ENCODE measurements around the gene ATP2A1. TPM values are rescaled to one million over a fixed set of nuclear protein-coding genes. Genes with fewer than 3 reads are reported as not detected.
A peak's percentile ranks its signal among the peaks of the same experiment; 100 is the strongest.
"Not testable (repeated sequence)": the region's sequence is repeated elsewhere in the genome, so short reads cannot be mapped to it uniquely, and the experiment has no call there.

Gene ATP2A1
- total RNA-seq, 1 experiment from 2014 or later, result not detected

DNA sequence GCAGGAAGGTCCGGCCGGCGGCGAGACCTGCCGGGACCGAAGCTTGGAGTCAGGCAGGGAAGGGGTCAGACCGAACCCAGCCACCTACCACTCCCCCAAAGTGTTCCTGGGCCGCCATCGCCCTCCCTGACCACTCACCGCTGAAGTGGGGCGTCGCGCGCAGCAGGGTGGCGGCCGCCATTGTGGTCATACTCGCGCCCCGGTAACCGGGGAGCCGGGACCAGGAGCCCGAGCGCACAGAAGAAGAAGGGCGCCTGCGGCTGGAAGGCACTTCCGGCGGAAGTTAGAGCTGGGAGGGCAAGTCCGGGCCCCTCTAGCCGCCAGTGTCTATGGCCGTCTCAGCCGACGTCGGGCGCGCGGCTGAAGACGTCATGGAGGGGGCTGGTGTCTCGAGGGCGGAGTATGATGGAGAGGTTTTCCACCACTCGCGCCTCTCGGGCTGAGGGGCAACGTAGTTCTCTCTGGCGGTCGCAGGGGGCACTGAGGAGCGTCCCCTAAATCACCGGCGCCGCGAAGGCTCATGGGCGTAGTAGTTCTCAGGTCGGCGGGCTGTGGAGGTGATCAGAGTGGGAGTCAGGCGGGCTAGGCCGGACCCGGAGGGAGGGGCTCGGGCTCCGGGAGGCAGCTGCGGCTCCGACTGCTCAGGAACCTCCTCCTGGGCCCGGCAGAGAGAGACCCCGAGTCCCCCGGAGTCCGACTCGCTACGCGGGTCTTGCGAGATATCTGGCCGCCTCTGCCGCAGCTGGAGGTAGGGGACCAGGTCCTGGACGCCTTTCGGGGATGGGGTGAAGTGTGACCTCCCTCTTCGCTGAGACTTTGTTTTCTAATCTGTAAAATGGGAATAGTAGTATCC lies 32.0 kb upstream of the ATP2A1 start, which contains the start of gene TUFM:
TUFM (minus strand) TSS at position 269 of the 853 bp plus-strand sequence; CDS start at position 190, 79 bp downstream.
- peak; percentile 97 for DNase-seq (ENCODE audit: low read depth, low spot score)
- in situ Hi-C loops (cut with HindIII; ENCODE audit: low pct_unique_long_range_greater_than_20kb, low sequenced_read_pairs), result no loop called here

DNA sequence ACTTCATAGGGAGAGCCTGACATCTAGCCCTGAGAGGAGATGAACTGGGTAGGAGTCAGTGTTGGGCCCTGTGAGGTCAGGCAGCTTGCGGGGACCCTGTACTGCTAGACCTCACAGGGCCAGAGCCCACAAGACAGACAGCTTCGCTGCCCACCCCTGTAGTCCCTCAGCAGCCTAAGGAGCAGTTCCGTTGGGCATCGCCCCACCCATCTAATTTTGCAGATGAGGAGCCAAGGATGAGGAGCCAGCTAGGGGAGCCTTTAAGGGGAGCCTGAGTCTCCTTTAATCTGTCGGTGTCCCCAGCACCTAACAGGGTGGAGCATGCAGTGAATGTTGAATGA lies 31.4 kb upstream of the ATP2A1 start:
- in situ Hi-C loops (cut with HindIII; ENCODE audit: low pct_unique_long_range_greater_than_20kb, low sequenced_read_pairs), result no loop called here
- no peak for DNase-seq (ENCODE audit: low read depth, low spot score)

DNA sequence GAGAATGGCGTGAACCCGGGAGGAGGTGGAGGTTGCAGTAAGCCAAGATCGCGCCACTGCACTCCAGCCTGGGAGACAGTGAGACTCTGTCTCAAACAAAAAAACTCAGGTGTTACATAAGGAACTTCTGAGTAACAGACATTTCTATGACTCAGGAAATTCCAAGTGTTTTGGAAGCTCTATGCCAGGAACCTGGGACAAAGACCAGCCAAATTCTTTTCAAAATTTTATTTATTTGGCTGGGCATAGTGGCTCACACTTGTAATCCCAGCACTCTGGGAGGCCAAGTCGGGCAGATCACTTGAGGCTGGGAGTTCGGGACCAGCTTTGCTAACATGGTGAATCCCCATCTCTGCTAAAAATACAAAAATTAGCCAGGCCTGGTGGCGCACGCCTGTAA lies 19.9 kb upstream of the ATP2A1 start:
- no peak for DNase-seq (ENCODE audit: low read depth, low spot score)
- in situ Hi-C loops (cut with HindIII; ENCODE audit: low pct_unique_long_range_greater_than_20kb, low sequenced_read_pairs), result no loop called here

DNA sequence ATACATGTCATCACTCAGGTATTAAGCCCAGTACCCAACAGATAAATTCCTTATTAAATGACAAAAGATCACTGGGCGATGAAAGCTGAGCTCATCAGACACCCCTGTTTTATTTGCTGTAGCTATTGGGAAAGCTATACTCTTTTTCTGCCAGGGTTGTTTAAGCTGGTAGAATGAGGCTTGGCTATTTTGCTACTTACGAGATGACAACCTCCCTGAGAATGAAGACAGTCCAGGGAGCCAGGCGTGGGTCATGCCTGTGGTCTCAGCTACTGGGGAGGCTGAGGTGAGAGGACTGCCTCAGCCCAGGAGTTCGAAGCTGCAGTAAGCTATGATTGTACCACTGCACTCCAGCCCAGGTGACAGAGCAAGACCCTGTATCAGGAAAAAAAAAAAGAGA lies 19.0 kb upstream of the ATP2A1 start:
- no peak for DNase-seq (ENCODE audit: low read depth, low spot score)
- in situ Hi-C loops (cut with HindIII; ENCODE audit: low pct_unique_long_range_greater_than_20kb, low sequenced_read_pairs), result no loop called here

DNA sequence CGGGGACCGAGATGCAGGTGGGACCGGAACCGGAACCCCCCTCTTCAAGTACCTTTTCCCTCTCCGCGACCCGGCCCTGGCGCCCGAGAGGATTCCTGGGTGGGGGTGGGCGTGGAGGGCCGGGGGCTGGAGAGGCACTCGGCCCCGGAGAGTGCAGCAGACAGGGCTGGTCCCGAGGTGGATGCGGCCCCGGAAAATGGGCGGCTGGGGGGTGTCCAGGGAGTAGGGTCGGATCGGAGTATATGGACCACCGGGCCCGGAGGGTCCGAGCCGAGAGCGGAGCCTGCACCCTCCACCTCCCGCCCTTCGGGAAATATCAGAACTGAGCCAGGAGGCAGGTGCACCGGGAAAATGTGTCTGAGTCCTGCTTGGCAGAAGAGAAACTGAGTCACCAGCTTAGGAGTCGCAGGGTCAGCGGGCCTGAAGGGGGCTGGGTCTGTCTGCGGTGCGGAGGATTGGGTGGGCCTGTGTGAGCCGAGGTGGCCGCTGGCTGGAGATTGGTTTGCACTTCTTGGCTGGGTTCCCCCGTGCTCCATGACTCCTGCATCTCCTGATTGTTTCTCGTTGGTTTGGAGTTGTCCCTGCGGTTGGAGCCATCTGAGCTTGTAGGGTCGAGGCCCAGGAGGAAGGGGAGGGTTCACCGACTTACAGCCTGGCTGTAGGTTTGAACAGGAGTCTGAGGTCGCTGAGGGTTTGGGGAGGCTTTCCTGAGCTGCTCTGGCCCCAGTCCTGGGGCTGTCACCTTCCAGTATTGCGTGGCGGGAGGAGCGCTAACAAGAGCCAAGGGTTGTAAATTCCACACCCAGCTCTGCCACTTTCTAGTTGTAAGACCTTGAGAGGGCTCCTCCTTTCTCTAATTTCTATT lies 14.1 kb upstream of the ATP2A1 start:
- in situ Hi-C loops (cut with HindIII; ENCODE audit: low pct_unique_long_range_greater_than_20kb, low sequenced_read_pairs), result no loop called here
- no peak for DNase-seq (ENCODE audit: low read depth, low spot score)

DNA sequence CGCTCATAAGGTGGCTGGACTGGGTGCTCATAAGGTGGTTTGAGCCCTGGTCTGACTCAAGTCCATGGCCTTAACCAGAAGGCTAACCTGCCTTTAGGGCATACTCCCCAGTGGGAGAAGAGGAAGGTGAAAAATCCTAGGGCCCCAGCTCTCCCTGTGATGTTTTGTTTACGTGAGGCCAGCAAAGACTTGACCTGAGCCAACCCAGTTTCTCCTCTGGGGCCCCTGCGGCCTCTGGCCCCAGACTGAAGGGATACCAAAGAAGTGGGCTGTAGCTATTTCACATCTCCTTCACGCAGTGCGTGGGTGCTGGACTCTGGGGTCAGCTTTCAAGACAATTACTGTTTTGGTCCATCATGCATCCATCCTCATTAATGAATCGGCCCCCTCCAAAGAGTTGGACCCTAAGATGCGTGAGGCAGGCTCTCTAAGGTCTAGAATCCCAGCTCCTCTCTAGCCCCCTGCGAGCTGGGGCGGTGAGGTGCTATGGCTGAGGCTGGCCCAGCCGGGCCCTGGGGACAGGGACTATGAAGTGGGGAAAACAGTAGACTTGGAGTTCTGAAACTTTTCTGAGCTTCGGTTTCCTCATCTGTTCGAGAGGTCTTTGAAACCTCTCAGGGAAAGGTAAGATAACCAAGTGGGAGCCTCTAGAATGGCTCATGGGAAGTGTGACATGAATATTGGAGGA lies 13.1 kb upstream of the ATP2A1 start:
- DNase-seq (ENCODE audit: low read depth, low spot score), result no peak
- in situ Hi-C loops (cut with HindIII; ENCODE audit: low pct_unique_long_range_greater_than_20kb, low sequenced_read_pairs), result no loop called here

DNA sequence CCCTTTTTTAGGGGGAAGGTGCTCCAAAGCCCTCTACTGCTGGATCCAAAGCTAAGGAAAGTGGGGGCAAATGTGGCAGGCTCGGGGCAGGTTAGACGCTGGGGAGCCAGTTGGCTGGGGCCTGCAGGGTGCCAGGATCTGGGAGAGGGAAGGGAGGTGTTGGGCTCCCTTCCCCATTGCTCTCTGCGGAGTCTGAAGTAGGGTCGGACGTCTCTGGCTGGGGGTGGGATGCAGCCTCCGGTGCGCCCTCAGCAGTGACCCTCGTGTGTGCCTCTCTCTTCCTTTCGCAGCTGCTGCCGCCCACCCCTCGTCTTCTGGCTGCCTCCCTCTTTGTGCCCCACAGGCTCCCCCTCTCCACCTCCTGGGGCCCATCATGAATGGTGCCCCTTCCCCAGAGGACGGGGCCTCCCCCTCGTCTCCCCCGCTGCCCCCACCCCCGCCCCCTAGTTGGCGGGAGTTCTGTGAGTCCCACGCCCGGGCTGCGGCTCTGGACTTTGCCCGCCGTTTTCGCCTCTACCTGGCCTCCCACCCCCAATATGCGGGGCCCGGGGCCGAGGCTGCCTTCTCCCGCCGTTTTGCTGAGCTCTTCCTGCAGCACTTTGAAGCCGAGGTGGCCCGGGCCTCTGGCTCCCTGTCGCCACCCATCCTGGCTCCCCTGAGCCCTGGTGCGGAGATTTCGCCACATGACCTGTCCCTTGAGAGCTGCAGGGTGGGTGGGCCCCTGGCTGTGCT lies 12.4 kb upstream of the ATP2A1 start:
- in situ Hi-C loops (cut with HindIII; ENCODE audit: low pct_unique_long_range_greater_than_20kb, low sequenced_read_pairs), result no loop called here
- no peak for DNase-seq (ENCODE audit: low read depth, low spot score)

DNA sequence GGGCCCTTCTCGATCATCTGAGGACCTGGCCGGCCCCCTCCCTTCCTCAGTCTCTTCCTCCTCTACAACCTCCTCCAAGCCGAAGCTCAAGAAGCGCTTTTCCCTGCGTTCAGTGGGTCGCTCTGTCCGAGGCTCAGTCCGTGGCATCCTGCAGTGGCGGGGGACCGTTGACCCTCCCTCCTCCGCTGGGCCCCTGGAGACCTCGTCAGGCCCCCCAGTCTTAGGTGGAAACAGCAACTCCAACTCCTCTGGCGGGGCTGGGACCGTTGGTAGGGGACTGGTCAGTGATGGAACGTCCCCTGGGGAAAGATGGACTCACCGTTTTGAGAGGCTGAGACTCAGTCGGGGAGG lies 11.9 kb upstream of the ATP2A1 start:
- in situ Hi-C loops (cut with HindIII; ENCODE audit: low pct_unique_long_range_greater_than_20kb, low sequenced_read_pairs), result no loop called here
- no peak for DNase-seq (ENCODE audit: low read depth, low spot score)

DNA sequence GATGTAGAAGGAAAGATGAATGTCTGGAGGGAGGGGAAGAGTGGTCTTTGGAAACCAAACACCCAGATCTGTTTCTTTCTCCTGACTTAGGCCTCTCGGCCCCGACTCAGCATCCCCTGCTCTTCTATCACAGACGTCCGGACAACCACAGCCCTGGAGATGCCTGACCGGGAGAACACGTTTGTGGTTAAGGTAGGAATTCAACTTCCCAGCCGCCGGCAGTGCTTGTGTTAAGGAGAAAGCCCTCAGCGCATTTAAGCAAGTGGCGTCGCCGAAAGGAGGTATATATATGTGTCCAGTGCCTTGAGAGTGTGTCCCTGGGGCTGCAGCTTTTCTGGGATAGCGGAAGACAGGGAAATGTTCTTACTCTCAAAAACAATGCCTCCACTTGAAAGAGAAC lies 11.0 kb upstream of the ATP2A1 start:
- in situ Hi-C loops (cut with HindIII; ENCODE audit: low pct_unique_long_range_greater_than_20kb, low sequenced_read_pairs), result no loop called here
- no peak for DNase-seq (ENCODE audit: low read depth, low spot score)

DNA sequence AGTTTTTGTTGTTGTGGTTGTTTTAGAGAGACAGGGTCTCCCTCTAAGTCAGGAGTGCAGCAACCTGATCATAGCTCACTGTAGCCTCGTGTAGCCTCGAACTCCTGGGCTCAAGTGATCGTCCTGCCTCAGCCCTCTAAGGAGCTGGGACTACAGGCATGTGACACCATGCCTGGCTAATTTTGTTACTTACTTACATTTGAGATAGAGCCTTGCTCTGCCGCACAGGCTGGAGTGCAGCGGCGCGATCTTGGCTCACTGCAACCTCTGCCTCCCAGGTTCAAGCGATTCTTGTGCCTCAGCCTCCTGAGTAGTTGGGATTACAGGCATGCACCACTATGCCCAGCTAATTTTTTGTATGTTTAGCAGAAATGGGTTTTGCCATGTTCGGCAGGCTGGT lies 10.6 kb upstream of the ATP2A1 start:
- in situ Hi-C loops (cut with HindIII; ENCODE audit: low pct_unique_long_range_greater_than_20kb, low sequenced_read_pairs); DNase-seq (ENCODE audit: low read depth, low spot score): not testable (repeated sequence)

DNA sequence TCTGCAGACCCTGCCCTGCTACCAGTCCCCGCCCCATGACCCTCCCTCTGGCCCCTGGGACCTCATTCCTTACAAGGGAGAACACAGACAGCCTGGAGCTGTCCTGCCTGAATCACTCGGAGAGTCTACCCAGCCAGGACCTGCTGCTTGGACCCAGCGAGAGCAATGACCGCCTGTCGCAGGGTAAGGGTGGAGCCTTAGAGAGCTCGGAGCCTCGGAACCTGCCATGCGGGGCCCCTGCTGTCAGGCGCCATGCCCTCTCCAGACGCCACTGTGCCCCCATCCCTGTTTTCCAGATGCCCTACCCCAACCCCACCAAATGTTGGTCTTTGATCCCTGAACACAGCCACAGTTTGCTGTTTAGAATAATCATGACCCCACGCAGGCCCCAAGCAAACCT lies 9.1 kb upstream of the ATP2A1 start:
- in situ Hi-C loops (cut with HindIII; ENCODE audit: low pct_unique_long_range_greater_than_20kb, low sequenced_read_pairs), result no loop called here

DNA sequence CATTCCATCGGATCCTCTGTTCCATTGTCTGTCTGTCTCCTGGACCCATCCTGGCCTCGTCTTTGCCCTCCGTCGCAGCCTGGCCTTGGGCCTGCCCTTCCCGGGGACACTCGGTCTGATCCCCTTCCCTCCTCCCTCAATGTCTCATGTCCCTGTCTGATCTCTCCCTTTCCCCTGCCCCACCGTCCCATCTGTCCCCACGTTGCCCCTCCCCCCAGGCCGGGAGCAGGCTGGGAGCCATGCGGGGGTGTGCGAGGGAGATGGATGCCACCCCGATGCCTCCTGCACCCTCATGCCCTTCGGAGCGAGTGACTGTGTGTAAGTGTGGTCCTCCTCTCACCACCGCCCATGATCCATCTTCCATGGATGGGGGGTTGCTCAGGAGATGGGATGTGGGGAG lies 5.3 kb upstream of the ATP2A1 start:
- DNase-seq (ENCODE audit: low read depth, low spot score), result no peak
- in situ Hi-C loops (cut with HindIII; ENCODE audit: low pct_unique_long_range_greater_than_20kb, low sequenced_read_pairs), result no loop called here

More for the DNA sequence above, 9.1 kb upstream of the ATP2A1 start:
- no peak for DNase-seq (ENCODE audit: low read depth, low spot score)

DNA sequence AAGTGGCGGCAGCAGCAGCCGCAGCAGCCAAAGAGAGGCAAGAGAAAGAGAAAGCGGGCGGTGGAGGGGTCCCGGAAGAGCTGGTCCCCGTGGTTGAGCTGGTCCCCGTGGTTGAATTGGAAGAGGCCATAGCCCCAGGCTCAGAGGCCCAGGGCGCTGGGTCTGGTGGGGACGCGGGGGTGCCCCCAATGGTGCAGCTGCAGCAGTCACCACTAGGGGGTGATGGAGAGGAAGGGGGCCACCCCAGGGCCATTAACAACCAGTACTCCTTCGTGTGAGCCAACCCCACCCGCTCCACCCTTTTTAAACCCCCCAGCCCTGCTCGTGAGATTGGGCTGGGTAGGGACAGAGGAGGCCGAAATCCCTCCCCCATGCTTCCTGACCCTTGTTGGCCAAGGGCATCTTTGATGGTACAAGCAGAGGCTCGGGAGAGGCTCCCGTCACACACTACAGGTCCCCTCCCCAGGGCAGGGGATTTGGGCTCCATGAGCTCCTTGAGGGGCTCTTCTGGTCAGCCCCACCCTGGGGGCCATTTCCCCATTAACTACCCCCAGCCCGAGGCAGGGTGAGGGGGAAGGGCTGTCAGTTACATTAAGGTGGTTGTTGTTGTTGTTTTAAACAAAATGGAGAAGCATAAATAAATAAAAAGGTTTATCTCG lies 4.6 kb upstream of the ATP2A1 start:
- in situ Hi-C loops (cut with HindIII; ENCODE audit: low pct_unique_long_range_greater_than_20kb, low sequenced_read_pairs), result no loop called here
- peak; percentile 45 for DNase-seq (ENCODE audit: low read depth, low spot score)

DNA sequence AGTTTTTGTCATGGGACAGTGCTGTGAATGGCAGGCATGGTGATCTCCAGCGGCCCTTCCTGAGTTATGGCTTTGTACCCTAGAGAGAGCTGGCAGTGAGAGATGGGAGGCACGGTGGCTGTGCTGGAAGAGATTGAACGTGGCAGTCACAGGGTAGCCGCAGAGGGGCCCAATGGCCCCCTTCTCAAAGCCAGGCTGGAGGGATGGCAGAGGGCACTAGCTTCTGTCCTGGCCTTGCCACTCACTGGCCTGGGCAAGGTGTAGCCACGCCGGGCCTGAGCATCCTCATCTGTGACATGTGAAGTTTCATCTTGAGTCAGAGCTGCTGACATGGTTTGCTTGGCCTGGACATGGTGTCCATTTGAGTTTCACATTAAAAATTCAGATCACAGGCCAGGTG lies 3.9 kb upstream of the ATP2A1 start:
- in situ Hi-C loops (cut with HindIII; ENCODE audit: low pct_unique_long_range_greater_than_20kb, low sequenced_read_pairs), result no loop called here
- no peak for DNase-seq (ENCODE audit: low read depth, low spot score)

DNA sequence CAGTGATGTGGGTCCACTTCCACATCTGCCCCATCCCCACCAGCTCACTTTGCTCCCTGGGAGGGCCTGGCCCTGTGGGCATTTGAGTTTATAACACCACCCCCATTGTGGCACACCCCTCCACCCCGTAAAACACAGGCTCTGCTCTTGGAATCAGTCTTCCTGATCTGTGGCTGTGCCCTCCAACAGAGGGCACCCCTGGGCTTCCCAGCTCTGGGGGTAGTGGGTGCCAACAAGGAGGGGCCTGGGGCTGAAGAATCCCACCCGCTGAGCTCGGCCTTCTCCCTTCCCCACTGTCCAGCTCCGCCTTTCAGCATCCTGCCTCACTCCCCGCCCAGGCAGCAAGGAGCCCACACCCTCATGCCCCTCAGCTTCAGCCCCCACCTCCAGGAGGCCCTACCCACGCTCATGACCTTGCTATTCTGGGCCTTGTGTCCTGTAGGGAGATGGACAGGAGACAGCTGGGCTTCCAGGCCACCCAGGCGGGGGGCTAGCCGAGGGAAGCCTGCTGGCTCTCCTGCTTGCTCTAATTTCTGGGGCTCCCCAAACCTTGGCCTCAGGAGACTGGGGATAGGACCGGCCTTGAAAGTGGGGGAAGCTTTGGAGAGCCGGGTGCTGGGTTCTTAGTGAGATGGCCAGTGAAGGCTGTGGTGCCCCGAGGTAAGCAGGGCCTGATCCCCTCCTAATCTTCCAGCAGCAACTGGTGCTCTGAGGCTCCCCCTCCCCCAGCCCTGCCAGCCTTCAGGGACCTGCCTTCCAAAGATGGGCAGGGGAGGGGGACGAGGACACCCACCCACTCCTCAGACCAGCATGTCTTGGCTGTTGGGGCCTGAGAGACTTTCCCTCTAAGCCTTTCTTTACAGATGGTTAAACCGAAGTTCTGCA lies 2.9 kb upstream of the ATP2A1 start:
- DNase-seq (ENCODE audit: low read depth, low spot score), result no peak

DNA sequence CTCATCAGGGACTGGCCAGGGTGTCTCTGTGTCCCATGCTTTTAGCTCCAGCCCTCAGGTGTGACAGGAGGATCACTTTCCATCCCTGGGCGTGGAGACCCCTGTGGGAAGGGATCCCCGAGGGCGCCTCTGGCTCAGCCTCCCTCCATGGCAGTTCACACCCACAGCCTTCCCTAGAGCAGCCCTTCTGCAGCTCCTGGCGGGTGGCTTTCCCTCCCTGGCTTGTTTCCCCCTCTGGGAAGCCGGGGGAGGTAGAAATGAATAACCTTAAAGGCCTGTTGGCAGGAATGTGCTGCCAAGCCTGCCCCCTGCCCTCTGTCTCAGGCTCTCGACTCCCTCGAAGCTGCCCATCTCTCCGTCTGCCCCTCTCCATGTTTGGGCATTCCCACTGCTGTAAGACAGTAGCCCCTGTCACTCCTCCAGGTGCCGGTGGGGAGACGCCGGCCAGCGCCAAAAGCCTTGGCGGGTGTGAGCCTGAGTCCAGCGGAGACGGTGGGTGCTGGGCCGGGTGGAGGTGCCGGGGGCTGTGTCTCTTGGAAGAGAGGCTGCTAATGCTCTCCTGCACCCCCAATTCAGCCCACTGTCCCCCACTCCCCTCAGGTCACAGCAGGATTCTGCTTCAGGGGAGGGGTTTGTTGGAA lies 2.1 kb upstream of the ATP2A1 start:
- DNase-seq (ENCODE audit: low read depth, low spot score), result no peak
- in situ Hi-C loops (cut with HindIII; ENCODE audit: low pct_unique_long_range_greater_than_20kb, low sequenced_read_pairs), result no loop called here

More for the DNA sequence above, 2.9 kb upstream of the ATP2A1 start:
- in situ Hi-C loops (cut with HindIII; ENCODE audit: low pct_unique_long_range_greater_than_20kb, low sequenced_read_pairs), result no loop called here

Data from SK-MEL-5 (cell line).